Hematopoietic multipotent progenitor cell treated with erythropoietin and hydrocortisone succinate and interleukin-3 and kit ligand, for 4 days (in vitro differentiated cells): ENCODE measurements around the gene MNX1.

ENCODE experiments used
- DNase-seq: peaks from one replicate; pipeline ENCODE4 v3.0.0-alpha.2; 2015

Gene MNX1

DNA sequence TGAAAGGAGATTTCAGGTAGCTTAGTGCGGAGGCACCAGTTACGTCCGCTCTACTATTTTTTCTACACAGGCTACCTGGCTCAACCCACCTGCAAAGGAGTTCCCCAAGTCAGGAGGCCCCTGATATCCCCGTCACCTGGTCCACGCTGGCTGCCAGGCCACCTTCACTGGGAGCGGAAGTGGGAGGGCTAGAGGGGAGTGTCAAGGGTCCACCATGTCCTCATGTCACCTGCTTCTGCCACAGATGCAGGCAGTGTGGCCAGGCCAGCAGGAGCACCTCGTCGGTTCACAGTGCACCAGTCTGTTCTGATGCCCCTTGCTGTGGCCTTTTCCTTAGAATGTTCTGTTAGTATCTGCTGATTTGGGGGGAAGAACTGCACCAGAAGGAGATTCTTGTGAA, 44.1 kb downstream of the MNX1 start:
- DNase-seq = no peak

DNA sequence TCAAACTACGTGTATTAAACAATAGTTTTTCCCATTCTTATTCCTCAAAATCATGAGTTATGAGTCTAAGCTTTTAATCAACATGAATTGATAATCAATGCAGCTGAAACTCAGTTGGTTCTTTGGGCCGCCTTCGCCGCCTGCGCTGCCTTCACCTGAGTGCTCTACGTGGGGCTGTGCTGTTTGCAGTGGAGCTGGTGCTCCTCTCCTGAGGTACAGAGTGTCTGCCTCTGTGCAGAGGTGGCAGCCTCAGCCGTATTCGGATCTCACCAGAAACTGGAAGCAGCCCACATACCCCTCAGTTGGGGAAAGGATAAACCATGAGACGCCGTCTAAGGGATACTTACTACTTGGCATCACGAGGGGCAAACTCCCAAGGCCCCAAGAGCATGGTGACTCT, 45.5 kb downstream of the MNX1 start:
- no peak for DNase-seq

DNA sequence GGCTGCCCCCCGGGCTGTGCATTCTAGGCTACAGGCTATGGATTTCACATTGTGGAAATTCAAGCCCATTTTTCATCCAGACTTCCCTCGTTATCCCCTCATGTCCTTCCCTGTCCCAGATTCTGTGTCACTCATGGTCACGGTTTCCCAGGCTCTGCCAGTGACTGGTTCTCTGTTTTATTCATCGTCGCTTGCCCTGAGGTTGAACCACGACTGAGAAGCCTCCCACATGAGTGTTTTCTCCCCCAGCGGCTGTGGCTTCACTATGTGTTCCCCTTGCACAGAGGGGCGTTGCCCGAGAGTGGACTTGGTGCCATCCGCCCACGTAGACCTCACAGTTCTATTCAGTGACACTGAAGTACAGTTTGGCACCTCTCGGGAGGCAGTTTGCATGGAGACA, 47.0 kb downstream of the MNX1 start:
- no peak for DNase-seq

DNA sequence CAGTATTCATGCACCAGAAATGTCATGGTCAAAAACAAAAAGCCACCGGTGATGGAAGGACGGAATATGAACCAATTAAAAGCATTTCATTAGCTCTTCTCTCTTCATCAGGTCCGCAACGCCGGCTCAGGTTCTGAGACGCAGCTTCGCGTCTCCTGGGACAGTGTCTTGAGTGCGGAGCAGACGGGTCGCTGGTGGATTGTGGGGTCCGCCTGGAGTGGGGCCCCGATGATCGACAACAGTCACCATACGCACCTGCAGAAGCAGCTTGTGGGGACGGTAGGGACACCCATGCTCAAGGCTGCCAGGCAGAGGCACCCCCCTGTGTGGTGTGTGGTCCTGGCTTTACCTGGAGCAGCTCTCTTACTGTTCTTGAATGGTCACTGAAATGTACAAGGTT, 47.6 kb downstream of the MNX1 start:
- DNase-seq = no peak

DNA sequence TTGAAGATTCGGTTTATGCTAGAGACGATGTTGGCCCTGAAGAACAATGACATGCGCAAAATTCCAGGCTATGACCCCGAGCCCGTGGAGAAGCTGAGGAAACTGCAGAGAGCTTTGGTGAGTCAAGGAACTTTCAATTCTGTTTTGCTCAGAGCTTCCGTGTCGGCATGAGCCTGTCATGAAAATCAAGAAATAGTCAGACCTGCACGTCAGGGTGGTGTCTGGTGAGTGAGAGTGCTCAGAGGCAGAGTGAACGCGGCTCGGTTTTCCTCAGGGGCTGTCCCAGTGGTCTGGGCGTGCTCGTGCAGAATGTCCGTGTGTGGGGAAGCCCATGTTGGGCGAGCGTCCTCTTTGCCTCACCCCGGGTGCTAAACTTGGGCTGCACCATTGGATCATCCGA, 48.3 kb downstream of the MNX1 start:
- no peak for DNase-seq

DNA sequence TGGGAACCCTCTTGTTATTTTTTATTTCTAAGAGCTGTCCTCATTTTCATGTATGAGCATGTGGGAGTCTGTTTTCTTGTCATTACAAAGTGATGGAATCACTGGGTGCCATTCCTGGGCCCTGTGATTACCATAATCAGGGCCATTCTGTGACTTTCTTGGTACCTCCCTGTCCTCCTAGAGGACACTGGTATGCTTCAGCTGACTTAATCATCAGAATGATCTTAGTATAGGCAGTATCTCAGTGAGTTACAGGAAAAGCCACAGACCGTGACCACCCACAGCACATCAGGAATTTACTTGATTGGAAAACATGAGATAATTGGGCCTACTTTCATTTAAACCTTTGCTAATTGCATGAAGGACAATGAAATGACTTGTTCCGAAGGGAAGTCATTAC, 53.7 kb downstream of the MNX1 start:
- no peak for DNase-seq

DNA sequence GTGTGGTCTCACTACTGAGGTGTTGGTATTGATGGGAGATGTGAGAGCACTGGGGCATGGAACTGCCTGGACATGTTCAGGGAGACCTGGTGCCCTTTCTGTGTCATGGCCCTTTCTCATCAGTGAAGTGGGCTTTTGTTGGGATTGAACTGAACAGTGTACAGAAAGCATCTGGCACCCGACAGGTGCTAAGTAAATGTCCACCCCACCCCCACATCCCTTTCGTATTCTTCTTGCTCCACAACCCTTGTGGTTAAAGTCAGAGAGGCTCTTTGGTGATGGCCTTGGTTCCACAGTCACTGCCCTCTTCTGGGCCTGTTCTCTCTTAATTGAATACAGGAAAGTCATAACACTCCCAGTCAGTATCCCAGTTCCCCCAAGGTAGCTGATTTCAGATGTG, 55.5 kb downstream of the MNX1 start:
- no peak for DNase-seq
